Sigmoid colon (tissue), 7 donors: ENCODE measurements around the gene NFKB1. TPM values are rescaled to one million over a fixed set of nuclear protein-coding genes. Genes with fewer than 3 reads are reported as not detected.

Source experiments
- DNase-seq: peaks from one replicate; pipeline ENCODE4 v3.0.0-alpha.2; 2019
- H3K27ac ChIP-seq, 4 donors: fragments of 200-600 bp; sonication (generic); one replicate each; pipeline ENCODE4 v1.5.1; 2016 to 2019; ENCODE audit warnings: mild to moderate bottlenecking in 1 of 4
- H3K27me3 ChIP-seq, 3 donors: fragments of 200-600 bp; sonication (generic); one replicate each; pipeline ENCODE4 v1.5.1; 2019; ENCODE audit warnings: mild to moderate bottlenecking in 1 of 3
- H3K36me3 ChIP-seq, 4 donors: fragments of 200-600 bp; sonication (generic); one replicate each; pipeline ENCODE4 v1.5.1; 2016 to 2019
- H3K4me1 ChIP-seq, 4 donors: fragments of 200-600 bp; sonication (generic); one replicate each; pipeline ENCODE4 v1.5.1; 2017 to 2019
- H3K4me3 ChIP-seq, 4 donors: fragments of 200-600 bp; sonication (generic); one replicate each; pipeline ENCODE4 v1.5.1; 2017 to 2019; ENCODE audit warnings: mild to moderate bottlenecking in 2 of 4, moderate library complexity in 1 of 4
- H3K9me3 ChIP-seq, 4 donors: fragments of 200-600 bp in 3 of 4; sonication (generic) in 3 of 4; one replicate each; pipeline versions ENCODE4 v1.5.1 to v1.6.1; 2013 to 2019
- CTCF ChIP-seq, 4 experiments: fragments of 450-650 bp in 3 of 4; fragments of 200-600 bp in 1 of 4; IDR thresholded peaks; one replicate each; pipeline ENCODE4 v1.5.1; 2016 to 2019; ENCODE audit warnings: antibody characterized with exemption in 4 of 4, mild to moderate bottlenecking in 3 of 4, moderate library complexity in 2 of 4
- EP300 ChIP-seq, 4 donors: sonication (generic); formaldehyde crosslinking; IDR thresholded peaks; one replicate each; pipeline ENCODE4 v1.6.1; 2017; ENCODE audit warnings: antibody characterized with exemption in 4 of 4
- POLR2A ChIP-seq, 2 donors: fragments of 450-650 bp; IDR thresholded peaks; one replicate each; pipeline ENCODE4 v1.6.1; 2016; ENCODE audit warnings: antibody characterized with exemption in 2 of 2, mild to moderate bottlenecking in 2 of 2, moderate library complexity in 2 of 2
- POLR2AphosphoS5 ChIP-seq, 4 donors: sonication (generic); formaldehyde crosslinking; IDR thresholded peaks; one replicate each; pipeline ENCODE4 v1.6.1; 2017; ENCODE audit warnings: antibody characterized with exemption in 4 of 4
- WGBS, 2 donors: extraction: QIAGEN DNeasy Blood & Tissue Kit; methylation state at CpG; one replicate each; pipeline ENCODE4 v1.1.7; 2013; 5-methylcytosine and 5-hydroxymethylcytosine counted together
- intact Hi-C: fragments of 100-400 bp; cut with DNase I; formaldehyde crosslinking; loops from one replicate; pipeline ENCODE4 v1.15.1; 2023
- polyA plus RNA-seq, 3 donors: library from polyadenylated mRNA; stranded (reverse); fragments of 200-250 nt; gene quantifications; one replicate each; pipeline ENCODE4 v1.2.3, GENCODE V29; 2013
- total RNA-seq, 4 donors: library from RNA; depleted of rRNA; stranded (reverse); fragments of >200 nt; gene quantifications; one replicate each; pipeline ENCODE4 v1.1.0, GENCODE V29; 2016
- donor health status: healthy with polysubstance abuse.
- donor health status: Bipolar disorder and iron deficiency.
- donor health status: healthy.

The NFKB1 gene
- total and polyA plus RNA-seq, 7 donors, result 19.2 to 29.8 (median 27.0) TPM

GRCh38 chr4:102633100-102633499 lies 131.9 kb downstream of the NFKB1 start:
- H3K4me1 ChIP-seq, result no peaks in the 10 kb centered on the region
- TF ChIP-seq POLR2A (IDR thresholded peaks at IDR 0.05) (no peak), CTCF (IDR thresholded peaks at IDR 0.05) (no peak), POLR2AphosphoS5 (IDR thresholded peaks at IDR 0.05) (no peak), EP300 (IDR thresholded peaks at IDR 0.05) (no peak)
- no peaks in the 10 kb centered on the region for H3K27me3 ChIP-seq
- no peak overlapping the region for H3K27ac ChIP-seq
- no peaks in the 10 kb centered on the region for H3K9me3 ChIP-seq
- 79 to 80% methylated on average over 6 of the region's 6 CpGs for WGBS, 2 donors
- no peak overlapping the region for H3K4me3 ChIP-seq
- peaks cover 6 to 41% (median 8%) of the 10 kb centered on the region in 4 donors for H3K36me3 ChIP-seq
- intact Hi-C loops, result no loop called here
- no peak for DNase-seq

- no peak overlapping the region for H3K27ac ChIP-seq
- no peaks in the 10 kb centered on the region for H3K4me1 ChIP-seq
- no peak for TF ChIP-seq EP300 (IDR thresholded peaks at IDR 0.05)
- no peak for TF ChIP-seq POLR2A (IDR thresholded peaks at IDR 0.05)
- no peak for TF ChIP-seq CTCF (IDR thresholded peaks at IDR 0.05)
- no peak for TF ChIP-seq POLR2AphosphoS5 (IDR thresholded peaks at IDR 0.05)
- H3K36me3 ChIP-seq, result peaks cover 6 to 46% (median 12%) of the 10 kb centered on the region in 4 donors
- H3K4me3 ChIP-seq, result no peak overlapping the region
- DNase-seq, result no peak
- intact Hi-C loops, result no loop called here
- no peaks in the 10 kb centered on the region for H3K27me3 ChIP-seq
- 82 to 89% methylated on average over 3 of the region's 3 CpGs for WGBS, 2 donors
- no peaks in the 10 kb centered on the region for H3K9me3 ChIP-seq
Observed at GRCh38 chr4:102637391-102637790, 136.2 kb downstream of the NFKB1 start.

GRCh38 chr4:102638621-102639020 lies 137.5 kb downstream of the NFKB1 start:
- 74 to 79% methylated on average over 1 of the region's 1 CpG for WGBS, 2 donors

GRCh38 chr4:102639598-102639997 lies 138.4 kb downstream of the NFKB1 start:
- no peaks in the 10 kb centered on the region for H3K9me3 ChIP-seq
- 87 to 90% methylated on average over 7 of the region's 7 CpGs for WGBS, 2 donors
- H3K4me3 ChIP-seq, result no peak overlapping the region
- no peak overlapping the region for H3K27ac ChIP-seq
- H3K27me3 ChIP-seq, result no peaks in the 10 kb centered on the region
- no peaks in the 10 kb centered on the region for H3K4me1 ChIP-seq
- DNase-seq, result no peak
- intact Hi-C loops, result no loop called here
- peaks cover 2 to 33% (median 9%) of the 10 kb centered on the region in 4 donors for H3K36me3 ChIP-seq
- no peak for TF ChIP-seq POLR2A (IDR thresholded peaks at IDR 0.05)
- no peak for TF ChIP-seq CTCF (IDR thresholded peaks at IDR 0.05)
- TF ChIP-seq POLR2AphosphoS5 (IDR thresholded peaks at IDR 0.05), result no peak
- TF ChIP-seq EP300 (IDR thresholded peaks at IDR 0.05), result no peak

More at GRCh38 chr4:102638621-102639020, 137.5 kb downstream of the NFKB1 start:
- Histone ChIP-seq H3K36me3 (peaks cover 6 to 36% (median 12%) of the 10 kb centered on the region in 4 donors), H3K4me3 (no peak overlapping the region), H3K9me3 (no peaks in the 10 kb centered on the region), H3K27me3 (no peaks in the 10 kb centered on the region), H3K4me1 (no peaks in the 10 kb centered on the region), H3K27ac (no peak overlapping the region)
- TF ChIP-seq EP300 (IDR thresholded peaks at IDR 0.05) (no peak), CTCF (IDR thresholded peaks at IDR 0.05) (no peak), POLR2A (IDR thresholded peaks at IDR 0.05) (no peak)
- DNase-seq, result no peak
- intact Hi-C loops, result no loop called here

GRCh38 chr4:102640669-102641068 lies 139.5 kb downstream of the NFKB1 start:
- Histone ChIP-seq H3K4me3 (no peak overlapping the region), H3K27me3 (no peaks in the 10 kb centered on the region), H3K36me3 (peaks cover 0 to 24% (median 7%) of the 10 kb centered on the region in 4 donors), H3K27ac (no peak overlapping the region), H3K9me3 (no peaks in the 10 kb centered on the region), H3K4me1 (no peaks in the 10 kb centered on the region)
- DNase-seq, result no peak
- WGBS, 2 donors, result 92% methylated on average over 4 of the region's 4 CpGs
- intact Hi-C loops, result no loop called here
- no peak for TF ChIP-seq EP300 (IDR thresholded peaks at IDR 0.05)
- no peak for TF ChIP-seq POLR2AphosphoS5 (IDR thresholded peaks at IDR 0.05)
- TF ChIP-seq POLR2A (IDR thresholded peaks at IDR 0.05), result no peak
